ENCODE data around the gene UBE2G1. TPM values are rescaled to one million over a fixed set of nuclear protein-coding genes. Genes with fewer than 3 reads are reported as not detected.
"Not testable (repeated sequence)": the region's sequence is repeated elsewhere in the genome, so short reads cannot be mapped to it uniquely, and the experiment has no call there.

Gene UBE2G1
- total RNA-seq, 2 donors from 2014 or later = 40.6 to 65.4 TPM

GRCh38 chr17:4387137-4387536 lies 20.7 kb upstream of the UBE2G1 start:
- H3K27me3 Mint-ChIP-seq = no peaks in the 10 kb centered on the region
- ATAC-seq (replicated peaks) = no peak
- no peaks in the 10 kb centered on the region for H3K4me1 Mint-ChIP-seq
- H3K4me3 Mint-ChIP-seq = no peak overlapping the region
- no peak overlapping the region for H3K27ac Mint-ChIP-seq
- no peaks in the 10 kb centered on the region for H3K36me3 Mint-ChIP-seq (ENCODE audit: low read depth)
- no peaks in the 10 kb centered on the region for H3K9me3 Mint-ChIP-seq

GRCh38 chr17:4386406-4386805 lies 19.9 kb upstream of the UBE2G1 start:
- ATAC-seq (replicated peaks) = no peak
- Mint-ChIP-seq H3K4me3 (no peak overlapping the region), H3K4me1 (no peaks in the 10 kb centered on the region), H3K9me3 (no peaks in the 10 kb centered on the region), H3K36me3 (ENCODE audit: low read depth) (no peaks in the 10 kb centered on the region), H3K27ac (no peak overlapping the region), H3K27me3 (no peaks in the 10 kb centered on the region)

- no peak overlapping the region for H3K27ac Mint-ChIP-seq
- H3K9me3 Mint-ChIP-seq = no peaks in the 10 kb centered on the region
- H3K27me3 Mint-ChIP-seq = no peaks in the 10 kb centered on the region
- H3K4me1 Mint-ChIP-seq = peaks cover 4% of the 10 kb centered on the region
- no peaks in the 10 kb centered on the region for H3K36me3 Mint-ChIP-seq (ENCODE audit: low read depth)
- no peak overlapping the region for H3K4me3 Mint-ChIP-seq
- no peak for ATAC-seq (replicated peaks)
Measured at GRCh38 chr17:4381690-4382671, 15.5 kb upstream of the UBE2G1 start.

GRCh38 chr17:4378626-4379025 lies 12.2 kb upstream of the UBE2G1 start:
- no peak for ATAC-seq (replicated peaks)
- no peak overlapping the region for H3K4me3 Mint-ChIP-seq
- H3K4me1 Mint-ChIP-seq = peaks cover 18% of the 10 kb centered on the region
- no peaks in the 10 kb centered on the region for H3K9me3 Mint-ChIP-seq
- H3K27me3 Mint-ChIP-seq = no peaks in the 10 kb centered on the region
- no peaks in the 10 kb centered on the region for H3K36me3 Mint-ChIP-seq (ENCODE audit: low read depth)
- H3K27ac Mint-ChIP-seq = no peak overlapping the region

GRCh38 chr17:4377247-4377646 lies 10.8 kb upstream of the UBE2G1 start:
- H3K36me3 Mint-ChIP-seq (ENCODE audit: low read depth); H3K27me3 Mint-ChIP-seq; H3K27ac Mint-ChIP-seq; ATAC-seq (replicated peaks); H3K9me3 Mint-ChIP-seq: not testable (repeated sequence)
- peaks cover 20% of the 10 kb centered on the region for H3K4me1 Mint-ChIP-seq
- H3K4me3 Mint-ChIP-seq = peak overlapping the region; percentile 22

GRCh38 chr17:4375796-4376440 lies 9.4 kb upstream of the UBE2G1 start:
- not testable (repeated sequence) for H3K27me3 Mint-ChIP-seq; H3K9me3 Mint-ChIP-seq; ATAC-seq (replicated peaks); H3K36me3 Mint-ChIP-seq (ENCODE audit: low read depth)
- Mint-ChIP-seq H3K4me1 (peaks cover 20% of the 10 kb centered on the region), H3K27ac (peak overlapping the region; percentile 83), H3K4me3 (peak overlapping the region; percentile 59)

GRCh38 chr17:4375039-4375748 lies 8.7 kb upstream of the UBE2G1 start:
- no peaks in the 10 kb centered on the region for H3K27me3 Mint-ChIP-seq
- H3K4me3 Mint-ChIP-seq = peak overlapping the region; percentile 59
- H3K27ac Mint-ChIP-seq = peak overlapping the region; percentile 83
- no peaks in the 10 kb centered on the region for H3K9me3 Mint-ChIP-seq
- ATAC-seq (replicated peaks) = peak; percentile 88
- H3K4me1 Mint-ChIP-seq = peaks cover 25% of the 10 kb centered on the region
- no peaks in the 10 kb centered on the region for H3K36me3 Mint-ChIP-seq (ENCODE audit: low read depth)

- Mint-ChIP-seq H3K9me3 (no peaks in the 10 kb centered on the region), H3K27ac (no peak overlapping the region), H3K36me3 (ENCODE audit: low read depth) (peaks cover 7% of the 10 kb centered on the region), H3K27me3 (no peaks in the 10 kb centered on the region), H3K4me3 (no peak overlapping the region), H3K4me1 (peaks cover 22% of the 10 kb centered on the region)
- no peak for ATAC-seq (replicated peaks)
Measured at GRCh38 chr17:4369557-4370230, 3.2 kb upstream of the UBE2G1 start.

GRCh38 chr17:4368341-4368740 lies 1.9 kb upstream of the UBE2G1 start:
- Mint-ChIP-seq H3K27ac (no peak overlapping the region), H3K9me3 (no peaks in the 10 kb centered on the region), H3K36me3 (ENCODE audit: low read depth) (peaks cover 14% of the 10 kb centered on the region), H3K4me1 (peaks cover 18% of the 10 kb centered on the region), H3K4me3 (no peak overlapping the region), H3K27me3 (no peaks in the 10 kb centered on the region)
- no peak for ATAC-seq (replicated peaks)

GRCh38 chr17:4367177-4367576 lies 702 bp upstream of the UBE2G1 start:
- Mint-ChIP-seq H3K4me1 (peaks cover 22% of the 10 kb centered on the region), H3K4me3 (peak overlapping the region; percentile 85), H3K27ac (peak overlapping the region; percentile 96), H3K36me3 (ENCODE audit: low read depth) (peaks cover 24% of the 10 kb centered on the region)
- not testable (repeated sequence) for H3K9me3 Mint-ChIP-seq; ATAC-seq (replicated peaks); H3K27me3 Mint-ChIP-seq

GRCh38 chr17:4365628-4366326 lies 698 bp downstream of the UBE2G1 start:
- H3K27ac Mint-ChIP-seq = no peak overlapping the region

GRCh38 chr17:4365103-4365627 lies 1.3 kb downstream of the UBE2G1 start:
- peak; percentile 70 for ATAC-seq (replicated peaks)
- H3K9me3 Mint-ChIP-seq = no peaks in the 10 kb centered on the region
- peaks cover 29% of the 10 kb centered on the region for H3K36me3 Mint-ChIP-seq (ENCODE audit: low read depth)

More at GRCh38 chr17:4365628-4366326, 698 bp downstream of the UBE2G1 start:
- no peaks in the 10 kb centered on the region for H3K27me3 Mint-ChIP-seq
- no peaks in the 10 kb centered on the region for H3K9me3 Mint-ChIP-seq
- H3K36me3 Mint-ChIP-seq (ENCODE audit: low read depth) = peaks cover 29% of the 10 kb centered on the region
- H3K4me1 Mint-ChIP-seq = peaks cover 24% of the 10 kb centered on the region
- H3K4me3 Mint-ChIP-seq = peak overlapping the region; percentile 85
- peak; percentile 13 for ATAC-seq (replicated peaks)

GRCh38 chr17:4364622-4365041 lies 1.8 kb downstream of the UBE2G1 start:
- H3K27me3 Mint-ChIP-seq = no peaks in the 10 kb centered on the region
- no peaks in the 10 kb centered on the region for H3K9me3 Mint-ChIP-seq
- peak overlapping the region; percentile 83 for H3K4me3 Mint-ChIP-seq

More at GRCh38 chr17:4365103-4365627, 1.3 kb downstream of the UBE2G1 start:
- Mint-ChIP-seq H3K27ac (peak overlapping the region; percentile 84), H3K4me1 (peaks cover 22% of the 10 kb centered on the region), H3K27me3 (no peaks in the 10 kb centered on the region), H3K4me3 (peak overlapping the region; percentile 83)

More at GRCh38 chr17:4364622-4365041, 1.8 kb downstream of the UBE2G1 start:
- peaks cover 24% of the 10 kb centered on the region for H3K4me1 Mint-ChIP-seq
- ATAC-seq (replicated peaks) = no peak
- peaks cover 29% of the 10 kb centered on the region for H3K36me3 Mint-ChIP-seq (ENCODE audit: low read depth)
- peak overlapping the region; percentile 84 for H3K27ac Mint-ChIP-seq
